Caco-2 (cell line): ENCODE measurements around the gene EXOC7. TPM values are rescaled to one million over a fixed set of nuclear protein-coding genes. Genes with fewer than 3 reads are reported as not detected.

Experiments
- BruUV-seq: library from RNA; stranded (reverse); fragments of 400-500 nt; replicated peaks from 2 replicates; lab custom pipeline; 2021; lab: Mats Ljungman, UMichigan
- CTCF ChIA-PET: fragments of 300-600 bp; sonication (Branson Sonifier 250); formaldehyde crosslinking; loops from one replicate; lab custom pipeline; 2022; ENCODE audit warnings: antibody characterized with exemption; lab: Charles Lee
- POLR2A ChIA-PET: fragments of 300-600 bp; sonication (Branson Sonifier 250); formaldehyde crosslinking; loops from one replicate; lab custom pipeline; 2022; ENCODE audit warnings: antibody characterized with exemption; lab: Charles Lee
- DNase-seq, 2 experiments: peaks; one replicate each; pipeline versions ENCODE4 v3.0.0 to v3.0.0-alpha.2; 2020 to 2022
- H3K27me3 ChIP-seq: replicated peaks from 2 replicates; pipeline ENCODE4 v1.6.0; 2011; ENCODE audit warnings: low read length; ENCODE audit not compliant: control insufficient read depth, insufficient read depth
- H3K36me3 ChIP-seq: 2 replicates; pipeline ENCODE4 v1.5.1; 2011; ENCODE audit warnings: low read length; ENCODE audit not compliant: control insufficient read depth, insufficient read depth
- H3K4me1 ChIP-seq: fragments of 250-450 bp; sonication (Bioruptor Pico); 2 replicates; pipeline ENCODE4 v1.5.1; 2020; ENCODE audit warnings: mild to moderate bottlenecking
- H3K4me3 ChIP-seq: 2 replicates; pipeline ENCODE4 v1.5.1; 2011; ENCODE audit warnings: low read depth, mild to moderate bottlenecking, control low read depth, low read length
- H3K9me3 ChIP-seq: fragments of 250-450 bp; sonication (Bioruptor Pico); 2 replicates; pipeline ENCODE4 v1.5.1; 2020; ENCODE audit warnings: mild to moderate bottlenecking, moderate library complexity
- H3K27ac Mint-ChIP-seq: one replicate; pipeline ENCODE4 v1.8.0; 2022; ENCODE audit warnings: mixed read lengths; ENCODE audit not compliant: unreplicated experiment
- H3K27me3 Mint-ChIP-seq: one replicate; pipeline ENCODE4 v1.8.0; 2022; ENCODE audit warnings: mixed read lengths; ENCODE audit not compliant: insufficient read depth, unreplicated experiment
- H3K36me3 Mint-ChIP-seq: one replicate; pipeline ENCODE4 v1.8.0; 2022; ENCODE audit warnings: mild to moderate bottlenecking, mixed read lengths; ENCODE audit not compliant: insufficient read depth, unreplicated experiment
- H3K4me1 Mint-ChIP-seq: one replicate; pipeline ENCODE4 v1.8.0; 2022; ENCODE audit warnings: low read depth, mixed read lengths; ENCODE audit not compliant: unreplicated experiment
- H3K4me3 Mint-ChIP-seq: one replicate; pipeline ENCODE4 v1.8.0; 2022; ENCODE audit warnings: mild to moderate bottlenecking, moderate library complexity, mixed read lengths; ENCODE audit not compliant: unreplicated experiment
- H3K9me3 Mint-ChIP-seq: one replicate; pipeline ENCODE4 v1.8.0; 2022; ENCODE audit warnings: mixed read lengths; ENCODE audit not compliant: unreplicated experiment
- intact Hi-C: fragments of 100-400 bp; cut with micrococcal nuclease; formaldehyde crosslinking; loops from one replicate; pipeline ENCODE4 v1.10.0; 2022; ENCODE audit not compliant: unreplicated experiment
- total RNA-seq: library from RNA; stranded (reverse); gene quantifications from 2 replicates; pipeline ENCODE4 v1.2.3, GENCODE V29; 2022
- TF ChIP-seq, protein P1 (sequence below), 2 experiments: fragments of 200-600 bp in 1 of 2; IDR thresholded peaks; 1 replicate in 1 of 2; 2 replicates in 1 of 2; pipeline versions ENCODE4 v1.5.1 to v1.8.0; 2011 to 2022; ENCODE audit warnings: antibody characterized with exemption in 1 of 2, control low read depth in 1 of 2, inconsistent platforms in 1 of 2, low read depth in 1 of 2, low read length in 1 of 2, mild to moderate bottlenecking in 1 of 2, moderate library complexity in 1 of 2; ENCODE audit not compliant: insufficient read depth in 1 of 2, severe bottlenecking in 1 of 2, unreplicated experiment in 1 of 2

The EXOC7 gene
- total RNA-seq, 1 experiment from 2014 or later: 205 TPM

DNA sequence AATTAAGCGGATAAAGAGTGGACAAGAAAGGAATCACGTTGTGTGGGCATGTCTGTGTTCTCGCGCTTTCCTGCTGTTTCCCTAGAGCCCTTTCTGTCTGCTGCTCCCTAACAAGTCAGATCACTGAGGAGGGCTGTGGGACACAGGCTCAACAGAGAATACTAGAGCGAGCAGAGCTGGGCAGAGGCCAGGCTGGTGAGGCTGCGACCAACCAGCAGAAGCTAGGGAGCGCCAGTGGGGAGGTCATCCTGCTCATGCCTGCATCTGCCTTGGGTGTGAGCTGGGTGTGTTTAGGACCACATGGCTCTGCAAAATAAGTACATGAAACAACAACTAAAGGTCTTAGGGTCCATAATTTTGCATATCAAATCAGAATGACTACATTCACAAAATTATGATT, 49.0 kb upstream of the EXOC7 start:
- Histone ChIP-seq H3K4me3 (no peak overlapping the region), H3K27me3 (no peaks in the 10 kb centered on the region), H3K36me3 (no peaks in the 10 kb centered on the region; the same call in none of the 2 replicates), H3K9me3 (no peaks in the 10 kb centered on the region), H3K4me1 (no peaks in the 10 kb centered on the region)
- DNase-seq: no peak
- Mint-ChIP-seq H3K36me3 (peaks cover 10% of the 10 kb centered on the region), H3K4me3 (no peak overlapping the region), H3K4me1 (no peaks in the 10 kb centered on the region), H3K27ac (no peak overlapping the region), H3K27me3 (no peaks in the 10 kb centered on the region), H3K9me3 (no peaks in the 10 kb centered on the region)
- POLR2A ChIA-PET: interaction anchor here (0.6 kb wide), 1 partner anchor 14 kb away, joined by 3 read pairs; no protein-coding TSS in a partner anchor
- TF ChIP-seq, protein P1, sequence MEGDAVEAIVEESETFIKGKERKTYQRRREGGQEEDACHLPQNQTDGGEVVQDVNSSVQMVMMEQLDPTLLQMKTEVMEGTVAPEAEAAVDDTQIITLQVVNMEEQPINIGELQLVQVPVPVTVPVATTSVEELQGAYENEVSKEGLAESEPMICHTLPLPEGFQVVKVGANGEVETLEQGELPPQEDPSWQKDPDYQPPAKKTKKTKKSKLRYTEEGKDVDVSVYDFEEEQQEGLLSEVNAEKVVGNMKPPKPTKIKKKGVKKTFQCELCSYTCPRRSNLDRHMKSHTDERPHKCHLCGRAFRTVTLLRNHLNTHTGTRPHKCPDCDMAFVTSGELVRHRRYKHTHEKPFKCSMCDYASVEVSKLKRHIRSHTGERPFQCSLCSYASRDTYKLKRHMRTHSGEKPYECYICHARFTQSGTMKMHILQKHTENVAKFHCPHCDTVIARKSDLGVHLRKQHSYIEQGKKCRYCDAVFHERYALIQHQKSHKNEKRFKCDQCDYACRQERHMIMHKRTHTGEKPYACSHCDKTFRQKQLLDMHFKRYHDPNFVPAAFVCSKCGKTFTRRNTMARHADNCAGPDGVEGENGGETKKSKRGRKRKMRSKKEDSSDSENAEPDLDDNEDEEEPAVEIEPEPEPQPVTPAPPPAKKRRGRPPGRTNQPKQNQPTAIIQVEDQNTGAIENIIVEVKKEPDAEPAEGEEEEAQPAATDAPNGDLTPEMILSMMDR (IDR thresholded peaks at IDR 0.05; ENCODE audit: insufficient read depth in 1 of 2, low read depth in 1 of 2, low read length in 1 of 2, severe bottlenecking in 1 of 2, unreplicated experiment in 1 of 2): no peak
- no TSS peak for BruUV-seq
- intact Hi-C loops: loop anchor here (2.0 kb wide), 1 partner anchor 138 kb away; no protein-coding TSS in a partner anchor
- CTCF ChIA-PET: interaction anchor here (0.6 to 1.8 kb wide), 12 partner anchors 10 to 138 kb away, joined by 3 to 13 read pairs (median 4); no protein-coding TSS in a partner anchor

DNA sequence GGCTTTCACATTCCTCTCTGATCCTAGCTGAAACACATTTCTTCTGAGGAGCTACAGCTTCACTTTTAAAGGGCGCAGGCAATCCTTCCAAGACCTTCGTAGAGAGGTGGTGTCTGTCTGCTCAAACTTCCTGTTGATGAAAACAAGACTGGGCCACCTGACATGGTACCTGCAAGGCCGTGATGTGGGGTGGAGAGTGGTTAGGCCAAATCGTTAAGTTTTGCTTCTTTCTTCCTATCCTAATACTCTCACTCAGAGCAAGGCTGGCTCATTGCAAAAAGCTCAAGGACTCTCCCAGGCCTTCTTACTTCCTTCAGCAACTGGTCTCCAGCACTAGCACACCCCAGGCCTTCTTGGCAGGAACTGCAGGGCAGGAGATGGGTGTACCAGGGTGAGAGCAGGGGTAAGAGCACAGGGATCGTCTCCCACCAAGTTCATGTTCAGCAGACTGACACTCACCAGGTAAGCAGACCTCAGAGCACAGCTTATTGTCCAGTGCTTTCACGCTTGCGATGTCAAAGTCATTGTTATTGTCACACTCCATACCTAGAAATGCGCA, 48.4 kb upstream of the EXOC7 start:
- no peak overlapping the region for H3K27ac Mint-ChIP-seq
- no peaks in the 10 kb centered on the region; the same call in none of the 2 replicates for H3K36me3 ChIP-seq
- no peak overlapping the region for H3K4me3 ChIP-seq
- no peaks in the 10 kb centered on the region for H3K9me3 Mint-ChIP-seq
- BruUV-seq: no TSS peak
- no peak for DNase-seq
- H3K9me3 ChIP-seq: no peaks in the 10 kb centered on the region
- H3K4me1 ChIP-seq: no peaks in the 10 kb centered on the region
- TF ChIP-seq, protein P1 (IDR thresholded peaks at IDR 0.05; ENCODE audit: insufficient read depth in 1 of 2, low read depth in 1 of 2, low read length in 1 of 2, severe bottlenecking in 1 of 2, unreplicated experiment in 1 of 2): no peak
- H3K36me3 Mint-ChIP-seq: peaks cover 6% of the 10 kb centered on the region
- POLR2A ChIA-PET: no interaction called here
- no peaks in the 10 kb centered on the region for H3K27me3 ChIP-seq
- H3K4me1 Mint-ChIP-seq: no peaks in the 10 kb centered on the region
- CTCF ChIA-PET: interaction anchor here (0.6 to 1.2 kb wide), 3 partner anchors 9 to 138 kb away, joined by 3 to 4 read pairs (median 3); no protein-coding TSS in a partner anchor
- no peaks in the 10 kb centered on the region for H3K27me3 Mint-ChIP-seq
- no peak overlapping the region for H3K4me3 Mint-ChIP-seq
- intact Hi-C loops: loop anchor here (2.0 kb wide), 1 partner anchor 137 kb away; no protein-coding TSS in a partner anchor

DNA sequence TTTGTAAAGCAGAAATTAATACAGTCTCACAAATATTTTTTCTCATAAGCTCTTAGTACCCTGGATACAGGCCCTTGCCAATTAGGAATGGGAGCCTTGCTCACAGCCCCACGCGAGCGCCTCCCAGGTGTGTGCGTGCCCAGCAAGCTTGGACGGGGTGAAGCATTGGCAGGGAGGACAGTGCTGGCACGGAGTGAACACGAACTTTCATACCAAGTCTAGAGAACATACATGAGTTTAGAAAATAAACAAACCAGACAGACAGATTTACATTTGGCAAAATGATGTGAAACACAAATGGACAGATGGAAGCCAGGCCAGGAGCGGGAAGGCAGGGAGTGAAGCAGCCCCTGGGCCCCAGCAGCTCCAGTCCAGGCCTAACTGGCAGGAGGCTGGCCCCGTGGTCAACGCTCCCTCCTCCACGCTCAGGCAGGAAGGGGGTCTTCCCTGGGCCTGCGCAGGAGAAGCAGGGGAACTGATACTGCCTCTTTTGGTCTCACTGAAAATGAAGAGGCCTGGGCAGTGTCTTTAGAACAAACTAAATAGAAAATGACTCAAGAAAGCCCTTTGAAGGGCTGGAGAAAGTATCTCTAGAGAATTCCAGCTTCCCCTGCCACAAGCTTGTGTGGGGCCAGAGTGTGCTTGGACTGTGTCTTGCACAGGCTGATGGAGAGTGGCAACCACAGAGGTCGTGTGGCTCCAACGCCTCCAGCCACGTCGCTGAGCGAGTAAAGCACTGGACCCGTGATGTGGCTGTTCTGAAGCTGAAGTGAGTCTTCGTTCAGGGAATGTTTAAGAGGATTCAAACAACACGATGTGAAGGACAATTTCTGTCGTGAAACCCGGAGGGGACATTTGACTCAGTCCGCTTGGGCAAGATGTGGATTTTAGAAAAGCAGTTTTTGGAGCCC, 47.4 kb upstream of the EXOC7 start:
- no peaks in the 10 kb centered on the region for H3K4me1 ChIP-seq
- intact Hi-C loops: no loop called here
- DNase-seq: no peak
- Mint-ChIP-seq H3K4me1 (no peaks in the 10 kb centered on the region), H3K27me3 (no peaks in the 10 kb centered on the region), H3K9me3 (no peaks in the 10 kb centered on the region), H3K27ac (no peak overlapping the region), H3K4me3 (no peak overlapping the region), H3K36me3 (peaks cover 6% of the 10 kb centered on the region)
- ChIA-PET POLR2A (no interaction called here), CTCF (interaction anchor here (0.6 to 1.3 kb wide), 4 partner anchors 16 to 148 kb away, joined by 3 to 5 read pairs (median 3); no protein-coding TSS in a partner anchor)
- no peak overlapping the region for H3K4me3 ChIP-seq
- no peaks in the 10 kb centered on the region for H3K9me3 ChIP-seq
- H3K27me3 ChIP-seq: no peaks in the 10 kb centered on the region
- no TSS peak for BruUV-seq
- no peaks in the 10 kb centered on the region; the same call in none of the 2 replicates for H3K36me3 ChIP-seq
- TF ChIP-seq, protein P1 (IDR thresholded peaks at IDR 0.05; ENCODE audit: insufficient read depth in 1 of 2, low read depth in 1 of 2, low read length in 1 of 2, severe bottlenecking in 1 of 2, unreplicated experiment in 1 of 2): no peak
